Gastroesophageal sphincter (tissue), 4 donors: ENCODE measurements around the gene GFPT2. TPM values are rescaled to one million over a fixed set of nuclear protein-coding genes. Genes with fewer than 3 reads are reported as not detected.

Source experiments
- ATAC-seq: fragments of 150-250 bp; one replicate; pipeline ENCODE4 v1.9.1; 2016; ENCODE audit warnings: mild to moderate bottlenecking, moderate library complexity
- H3K27ac ChIP-seq, 4 donors: fragments of 200-600 bp; sonication (generic) in 3 of 4; 1 replicate in 3 of 4; 2 replicates in 1 of 4; pipeline ENCODE4 v1.5.1; 2016 to 2019
- H3K27me3 ChIP-seq: fragments of 200-600 bp; sonication (generic); one replicate; pipeline ENCODE4 v1.5.1; 2019
- H3K36me3 ChIP-seq, 2 donors: fragments of 200-600 bp; sonication (generic); one replicate each; pipeline ENCODE4 v1.5.1; 2019; ENCODE audit warnings: control low read depth in 1 of 2
- H3K4me1 ChIP-seq, 3 donors: fragments of 200-600 bp; sonication (generic); 1 replicate in 2 of 3; 2 replicates in 1 of 3; pipeline ENCODE4 v1.5.1; 2016 to 2019; ENCODE audit warnings: control low read depth in 2 of 3
- H3K4me3 ChIP-seq, 2 donors: fragments of 200-600 bp; sonication (generic); one replicate each; pipeline ENCODE4 v1.5.1; 2019; ENCODE audit warnings: mild to moderate bottlenecking in 1 of 2, moderate library complexity in 1 of 2
- H3K9me3 ChIP-seq, 3 donors: fragments of 200-600 bp; sonication (generic); one replicate each; pipeline ENCODE4 v1.5.1; 2017 to 2019; ENCODE audit warnings: control low read depth in 2 of 3
- CTCF ChIP-seq, 4 experiments: fragments of 200-600 bp in 2 of 4; fragments of 450-650 bp in 2 of 4; sonication (generic) in 1 of 4; IDR thresholded peaks; one replicate each; pipeline ENCODE4 v1.5.1; 2017 to 2019; ENCODE audit warnings: antibody characterized with exemption in 4 of 4, mild to moderate bottlenecking in 2 of 4, moderate library complexity in 2 of 4
- EP300 ChIP-seq: sonication (generic); formaldehyde crosslinking; IDR thresholded peaks from one replicate; pipeline ENCODE4 v1.6.1; 2017; ENCODE audit warnings: antibody characterized with exemption, mild to moderate bottlenecking
- POLR2A ChIP-seq, 2 donors: fragments of 450-650 bp; IDR thresholded peaks; one replicate each; pipeline ENCODE4 v1.6.1; 2017; ENCODE audit warnings: antibody characterized with exemption in 2 of 2, mild to moderate bottlenecking in 2 of 2, moderate library complexity in 1 of 2
- POLR2AphosphoS5 ChIP-seq: sonication (generic); formaldehyde crosslinking; IDR thresholded peaks from one replicate; pipeline ENCODE4 v1.6.1; 2017; ENCODE audit warnings: antibody characterized with exemption
- WGBS, 2 donors: methylation state at CpG; one replicate each; pipeline ENCODE4 v1.1.5; 2018; ENCODE audit warnings: low coverage in 1 of 2; 5-methylcytosine and 5-hydroxymethylcytosine counted together
- total RNA-seq, 4 donors: library from RNA; depleted of rRNA; stranded (reverse); fragments of >200 nt; gene quantifications; one replicate each; pipeline ENCODE4 v1.1.0, GENCODE V29; 2016

GFPT2 gene
- total RNA-seq, 4 donors from 2014 or later = 28.7 to 94.1 (median 34.1) TPM

GRCh38 chr5:180341595-180341994 is 11.5 kb downstream of the GFPT2 start:
- TF ChIP-seq EP300 (no peak), POLR2AphosphoS5 (no peak), CTCF (IDR thresholded peaks at IDR 0.05) (no peak), POLR2A (IDR thresholded peaks at IDR 0.05) (no peak)
- Histone ChIP-seq H3K27ac (no peak overlapping the region), H3K9me3 (no peaks in the 10 kb centered on the region), H3K36me3 (peaks cover 0 to 19% of the 10 kb centered on the region in 2 donors), H3K4me1 (peaks cover 0 to 28% (median 8%) of the 10 kb centered on the region in 3 donors), H3K27me3 (no peaks in the 10 kb centered on the region), H3K4me3 (no peak overlapping the region)
- ATAC-seq = no peak
- WGBS, 2 donors = 92 to 93% methylated on average over 5 to 8 of the region's 8 CpGs

- Histone ChIP-seq H3K27ac (no peak overlapping the region), H3K27me3 (no peaks in the 10 kb centered on the region), H3K4me3 (no peak overlapping the region), H3K9me3 (no peaks in the 10 kb centered on the region), H3K4me1 (peaks cover 0 to 28% (median 8%) of the 10 kb centered on the region in 3 donors), H3K36me3 (peaks cover 0 to 27% of the 10 kb centered on the region in 2 donors)
- TF ChIP-seq POLR2A (IDR thresholded peaks at IDR 0.05) (no peak), POLR2AphosphoS5 (no peak), EP300 (no peak), CTCF (IDR thresholded peaks at IDR 0.05) (no peak)
- no CpG with 5 or more reads among the region's 9 CpGs for WGBS, 2 donors
- no peak for ATAC-seq
Observed at GRCh38 chr5:180340856-180341255, 12.3 kb downstream of the GFPT2 start.

- 60 to 82% methylated on average over 2 to 7 of the region's 7 CpGs for WGBS, 2 donors
- Histone ChIP-seq H3K4me1 (peaks cover 0 to 28% (median 8%) of the 10 kb centered on the region in 3 donors), H3K36me3 (peaks cover 0 to 38% of the 10 kb centered on the region in 2 donors), H3K27ac (no peak overlapping the region), H3K9me3 (no peaks in the 10 kb centered on the region), H3K4me3 (no peak overlapping the region), H3K27me3 (no peaks in the 10 kb centered on the region)
- ATAC-seq = no peak
- TF ChIP-seq EP300 (no peak), CTCF (IDR thresholded peaks at IDR 0.05) (no peak), POLR2AphosphoS5 (no peak), POLR2A (IDR thresholded peaks at IDR 0.05) (no peak)
Observed at GRCh38 chr5:180339583-180340183, 13.5 kb downstream of the GFPT2 start.

- H3K27me3 ChIP-seq = no peaks in the 10 kb centered on the region
- 85 to 89% methylated on average over 6 to 14 of the region's 22 CpGs for WGBS, 2 donors
- H3K4me1 ChIP-seq = peaks cover 0 to 13% (median 2%) of the 10 kb centered on the region in 3 donors
- TF ChIP-seq EP300 (no peak), POLR2AphosphoS5 (no peak), CTCF (IDR thresholded peaks at IDR 0.05) (no peak), POLR2A (IDR thresholded peaks at IDR 0.05) (no peak)
- no peak overlapping the region for H3K27ac ChIP-seq
- peaks cover 0 to 52% of the 10 kb centered on the region in 2 donors for H3K36me3 ChIP-seq
- no peaks in the 10 kb centered on the region for H3K9me3 ChIP-seq
- ATAC-seq = no peak
- no peak overlapping the region for H3K4me3 ChIP-seq
Observed at GRCh38 chr5:180338001-180338707, 15.0 kb downstream of the GFPT2 start.
